ENCODE data around the gene PDE8A.
"Not testable (repeated sequence)": the region's sequence is repeated elsewhere in the genome, so short reads cannot be mapped to it uniquely, and the experiment has no call there.

The PDE8A gene

GRCh38 chr15:84987949-84988624, 6.4 kb downstream of the PDE8A start:
- no peak for TF ChIP-seq GATA1 (IDR thresholded peaks at IDR 0.05; ENCODE audit: low read depth, low read length)
- no peak for TF ChIP-seq POLR2A (IDR thresholded peaks at IDR 0.05; ENCODE audit: low read length)
- no peak for DNase-seq

DNA sequence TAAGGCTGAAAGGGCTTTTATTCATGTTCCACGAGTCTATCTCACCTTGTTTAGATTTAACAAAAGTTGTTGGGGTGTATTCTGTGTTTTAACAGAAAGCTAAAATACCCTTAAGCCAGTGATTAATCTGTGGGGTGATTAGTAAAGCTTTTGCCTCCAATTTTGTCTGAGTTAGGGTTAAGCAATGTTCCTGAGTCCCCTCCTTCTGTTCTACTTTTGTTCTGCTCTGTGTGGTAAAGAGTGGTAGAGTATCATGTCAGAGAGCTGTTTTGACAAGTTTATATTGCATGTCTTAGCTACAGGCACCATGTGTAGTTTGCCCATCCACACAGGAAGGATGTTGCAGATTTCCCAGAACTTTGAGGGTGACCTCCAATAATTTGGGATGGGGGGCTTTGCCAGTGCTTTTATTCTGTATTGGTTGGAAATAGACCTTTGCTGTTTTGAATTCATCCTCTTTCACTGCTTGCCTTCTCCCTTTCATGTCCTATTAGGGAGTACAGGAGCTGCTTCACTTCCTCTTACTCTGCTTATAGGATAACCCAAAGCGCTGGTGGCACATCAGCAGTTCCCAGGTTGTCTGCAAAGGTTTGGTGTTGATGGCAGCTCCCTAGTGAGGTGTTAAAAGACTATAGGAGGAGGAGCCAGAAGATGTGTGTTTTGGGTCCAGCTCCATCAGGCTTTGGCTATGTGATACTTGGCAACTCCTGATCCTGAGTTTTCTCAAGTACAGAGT, 7.4 kb downstream of the PDE8A start:
- TF ChIP-seq GATA1 (IDR thresholded peaks at IDR 0.05; ENCODE audit: low read depth, low read length): no peak
- no peak for TF ChIP-seq POLR2A (IDR thresholded peaks at IDR 0.05; ENCODE audit: low read length)
- no peak for DNase-seq

GRCh38 chr15:84990507-84990906, 8.9 kb downstream of the PDE8A start:
- DNase-seq: no peak

DNA sequence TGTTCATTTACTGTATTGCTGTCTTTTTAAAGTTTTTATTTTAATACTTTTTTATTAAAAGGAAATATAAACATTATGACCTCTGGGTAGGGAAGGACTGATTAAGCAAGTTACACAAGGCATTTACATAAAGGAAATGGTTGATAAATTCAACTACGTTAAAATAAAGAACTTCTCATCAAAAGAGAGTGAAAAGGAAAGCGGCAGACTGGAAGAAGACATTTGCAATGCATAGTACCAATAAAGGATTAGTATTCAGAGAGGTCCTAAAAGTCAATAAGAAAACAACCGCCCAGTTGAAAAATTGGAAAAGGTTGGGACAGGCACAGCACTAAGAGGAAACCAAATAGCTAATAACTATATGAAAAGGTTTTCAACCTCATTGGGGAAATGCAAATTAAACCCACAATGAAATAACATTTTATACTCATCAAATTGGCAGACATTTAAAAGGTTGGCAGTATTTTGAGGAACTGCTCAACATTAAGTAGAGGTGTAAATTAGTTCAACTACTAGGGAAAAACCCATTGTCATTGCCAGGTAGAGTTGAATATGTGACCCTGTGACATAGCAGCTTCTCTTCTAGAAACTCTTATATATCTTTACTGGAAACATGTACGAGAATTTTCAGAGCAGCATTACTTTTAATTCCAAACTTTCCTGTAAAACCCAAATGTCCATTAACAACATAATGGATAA, 9.5 kb downstream of the PDE8A start:
- TF ChIP-seq POLR2A (IDR thresholded peaks at IDR 0.05; ENCODE audit: low read length) (no peak), GATA1 (IDR thresholded peaks at IDR 0.05; ENCODE audit: low read depth, low read length) (no peak)
- DNase-seq: no peak

More at GRCh38 chr15:84990507-84990906, 8.9 kb downstream of the PDE8A start:
- no peak for TF ChIP-seq POLR2A (IDR thresholded peaks at IDR 0.05; ENCODE audit: low read length)
- TF ChIP-seq GATA1 (IDR thresholded peaks at IDR 0.05; ENCODE audit: low read depth, low read length): no peak

DNA sequence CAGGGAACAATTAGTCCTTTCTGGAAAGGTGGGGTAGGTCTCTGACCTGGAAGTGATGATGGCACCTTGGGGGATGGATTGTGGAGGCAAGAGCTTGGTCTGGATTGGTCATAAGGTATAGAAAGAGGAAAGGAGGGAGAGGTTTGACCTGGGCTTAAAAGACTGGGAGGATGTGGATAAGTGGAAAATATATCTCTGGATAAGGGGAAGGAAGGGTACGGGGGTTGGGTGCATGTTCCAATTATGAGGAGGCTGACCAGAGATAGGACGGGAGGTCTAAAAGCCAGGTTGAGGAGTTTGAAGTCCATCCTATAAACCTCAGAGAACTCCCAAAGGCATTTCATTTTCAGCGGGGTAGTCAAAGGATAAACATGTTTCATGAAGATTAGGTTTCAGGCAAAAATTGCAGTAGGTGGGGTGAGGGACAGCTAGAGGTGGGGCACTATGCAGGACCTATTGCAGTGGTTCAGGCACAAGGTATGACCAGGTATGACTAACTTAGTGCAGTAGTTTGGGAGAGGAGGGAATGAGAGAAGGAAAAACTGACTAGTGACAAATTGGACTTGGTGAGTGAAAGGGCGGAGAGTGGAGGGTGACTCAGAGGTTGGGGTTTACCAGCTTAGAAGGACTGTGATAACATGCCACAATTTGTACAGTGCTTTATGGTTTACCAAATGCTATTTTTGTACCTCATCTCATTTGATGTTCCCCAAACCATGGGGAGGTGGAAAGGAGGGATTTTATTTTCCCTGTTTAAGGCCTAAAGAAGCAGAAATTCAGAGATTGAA, 10.7 kb downstream of the PDE8A start:
- no peak for TF ChIP-seq POLR2A (IDR thresholded peaks at IDR 0.05; ENCODE audit: low read length)
- peak in 1 of 2 experiments; percentile 24 for DNase-seq

DNA sequence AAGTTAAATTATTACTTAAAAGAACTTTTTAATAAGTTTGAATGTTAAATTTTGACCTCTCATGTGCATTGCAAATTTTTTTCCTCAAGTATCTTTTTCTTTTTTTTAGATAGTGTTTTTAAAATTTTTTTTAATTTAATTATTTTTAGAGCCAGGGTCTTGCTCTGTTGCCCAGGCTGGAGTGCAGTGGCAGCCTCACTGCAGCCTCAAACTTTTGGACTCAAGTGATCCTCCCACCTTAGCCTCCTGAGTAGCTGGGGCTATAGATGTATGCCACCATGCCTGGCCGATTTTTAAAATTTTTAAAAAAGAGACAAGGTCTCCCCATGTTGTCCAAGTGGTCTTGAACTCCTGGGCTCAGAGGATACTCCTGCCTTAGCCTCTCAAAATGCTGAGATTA, 14.4 kb downstream of the PDE8A start:
- DNase-seq: no peak
- TF ChIP-seq POLR2A (IDR thresholded peaks at IDR 0.05; ENCODE audit: low read length): no peak
- TF ChIP-seq GATA1 (IDR thresholded peaks at IDR 0.05; ENCODE audit: low read depth, low read length): no peak

GRCh38 chr15:84996714-84997113, 15.1 kb downstream of the PDE8A start:
- not testable (repeated sequence) for DNase-seq

GRCh38 chr15:84997214-84997613, 15.6 kb downstream of the PDE8A start:
- not testable (repeated sequence) for DNase-seq

- TF ChIP-seq GATA1 (IDR thresholded peaks at IDR 0.05; ENCODE audit: low read depth, low read length): no peak
- no peak for TF ChIP-seq POLR2A (IDR thresholded peaks at IDR 0.05; ENCODE audit: low read length)
- DNase-seq: no peak
Measured at GRCh38 chr15:85000189-85000864, 18.7 kb downstream of the PDE8A start.

DNA sequence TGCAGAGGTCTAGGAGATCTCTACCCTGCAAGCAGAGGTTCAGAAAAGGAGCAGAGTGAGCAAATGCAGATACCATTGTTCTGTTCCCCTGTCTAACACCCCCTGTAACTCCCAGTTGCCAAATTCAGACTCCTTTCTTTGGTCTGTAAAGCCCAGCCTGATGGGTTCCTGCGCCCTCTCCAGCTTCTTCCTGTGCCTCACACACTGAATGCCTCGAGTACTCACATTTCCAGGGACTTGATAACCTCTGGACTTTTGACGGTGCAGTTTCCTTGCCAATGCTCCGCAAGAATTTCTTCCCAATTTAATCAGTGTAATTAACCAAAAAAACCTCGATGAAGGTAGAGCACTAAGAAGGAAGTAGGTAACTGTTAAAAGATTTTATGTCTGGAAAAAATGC, 19.3 kb downstream of the PDE8A start:
- no peak for TF ChIP-seq GATA1 (IDR thresholded peaks at IDR 0.05; ENCODE audit: low read depth, low read length)
- TF ChIP-seq POLR2A (IDR thresholded peaks at IDR 0.05; ENCODE audit: low read length): no peak
- DNase-seq: no peak

GRCh38 chr15:85002517-85002916, 20.9 kb downstream of the PDE8A start:
- no peak for DNase-seq
- TF ChIP-seq GATA1 (IDR thresholded peaks at IDR 0.05; ENCODE audit: low read depth, low read length) (no peak), POLR2A (IDR thresholded peaks at IDR 0.05; ENCODE audit: low read length) (no peak)

- no peak for DNase-seq
- TF ChIP-seq GATA1 (IDR thresholded peaks at IDR 0.05; ENCODE audit: low read depth, low read length): no peak
- TF ChIP-seq POLR2A (IDR thresholded peaks at IDR 0.05; ENCODE audit: low read length): no peak
Measured at GRCh38 chr15:85003593-85004312, 22.1 kb downstream of the PDE8A start.

DNA sequence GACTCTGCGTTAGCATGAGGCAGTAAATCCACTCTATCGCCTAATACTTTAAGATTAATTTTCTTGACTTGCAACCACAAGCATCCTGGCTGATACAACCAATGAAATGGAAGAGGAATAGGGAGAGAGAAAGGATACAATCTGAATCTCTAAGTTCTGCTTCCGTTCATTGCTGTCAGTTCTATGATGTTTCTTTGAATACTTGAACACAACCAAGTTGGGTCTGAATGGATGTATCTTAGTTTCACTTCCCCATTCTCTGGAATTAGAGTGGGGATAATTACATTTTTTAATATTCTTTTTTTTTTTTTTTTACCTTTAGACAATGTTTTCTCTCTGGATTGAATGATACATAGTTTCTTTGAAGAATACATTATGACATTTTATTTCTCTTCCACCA, 22.9 kb downstream of the PDE8A start:
- no peak for TF ChIP-seq POLR2A (IDR thresholded peaks at IDR 0.05; ENCODE audit: low read length)
- DNase-seq: no peak
